ENCODE measurements around the gene COL4A4.

- TF ChIP-seq EZH2 (IDR thresholded peaks at IDR 0.05; ENCODE audit: low read depth, unreplicated experiment) (no peak), JUNB (IDR thresholded peaks at IDR 0.05; ENCODE audit: unreplicated experiment) (no peak), POLR2AphosphoS5 (IDR thresholded peaks at IDR 0.05; ENCODE audit: low read depth) (no peak)
- TF ChIP-seq, protein P1, sequence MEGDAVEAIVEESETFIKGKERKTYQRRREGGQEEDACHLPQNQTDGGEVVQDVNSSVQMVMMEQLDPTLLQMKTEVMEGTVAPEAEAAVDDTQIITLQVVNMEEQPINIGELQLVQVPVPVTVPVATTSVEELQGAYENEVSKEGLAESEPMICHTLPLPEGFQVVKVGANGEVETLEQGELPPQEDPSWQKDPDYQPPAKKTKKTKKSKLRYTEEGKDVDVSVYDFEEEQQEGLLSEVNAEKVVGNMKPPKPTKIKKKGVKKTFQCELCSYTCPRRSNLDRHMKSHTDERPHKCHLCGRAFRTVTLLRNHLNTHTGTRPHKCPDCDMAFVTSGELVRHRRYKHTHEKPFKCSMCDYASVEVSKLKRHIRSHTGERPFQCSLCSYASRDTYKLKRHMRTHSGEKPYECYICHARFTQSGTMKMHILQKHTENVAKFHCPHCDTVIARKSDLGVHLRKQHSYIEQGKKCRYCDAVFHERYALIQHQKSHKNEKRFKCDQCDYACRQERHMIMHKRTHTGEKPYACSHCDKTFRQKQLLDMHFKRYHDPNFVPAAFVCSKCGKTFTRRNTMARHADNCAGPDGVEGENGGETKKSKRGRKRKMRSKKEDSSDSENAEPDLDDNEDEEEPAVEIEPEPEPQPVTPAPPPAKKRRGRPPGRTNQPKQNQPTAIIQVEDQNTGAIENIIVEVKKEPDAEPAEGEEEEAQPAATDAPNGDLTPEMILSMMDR (conservative IDR thresholded peaks at IDR 0.05; ENCODE audit: low read depth in 2 of 2) = no peak
- TF ChIP-seq, protein P2, sequence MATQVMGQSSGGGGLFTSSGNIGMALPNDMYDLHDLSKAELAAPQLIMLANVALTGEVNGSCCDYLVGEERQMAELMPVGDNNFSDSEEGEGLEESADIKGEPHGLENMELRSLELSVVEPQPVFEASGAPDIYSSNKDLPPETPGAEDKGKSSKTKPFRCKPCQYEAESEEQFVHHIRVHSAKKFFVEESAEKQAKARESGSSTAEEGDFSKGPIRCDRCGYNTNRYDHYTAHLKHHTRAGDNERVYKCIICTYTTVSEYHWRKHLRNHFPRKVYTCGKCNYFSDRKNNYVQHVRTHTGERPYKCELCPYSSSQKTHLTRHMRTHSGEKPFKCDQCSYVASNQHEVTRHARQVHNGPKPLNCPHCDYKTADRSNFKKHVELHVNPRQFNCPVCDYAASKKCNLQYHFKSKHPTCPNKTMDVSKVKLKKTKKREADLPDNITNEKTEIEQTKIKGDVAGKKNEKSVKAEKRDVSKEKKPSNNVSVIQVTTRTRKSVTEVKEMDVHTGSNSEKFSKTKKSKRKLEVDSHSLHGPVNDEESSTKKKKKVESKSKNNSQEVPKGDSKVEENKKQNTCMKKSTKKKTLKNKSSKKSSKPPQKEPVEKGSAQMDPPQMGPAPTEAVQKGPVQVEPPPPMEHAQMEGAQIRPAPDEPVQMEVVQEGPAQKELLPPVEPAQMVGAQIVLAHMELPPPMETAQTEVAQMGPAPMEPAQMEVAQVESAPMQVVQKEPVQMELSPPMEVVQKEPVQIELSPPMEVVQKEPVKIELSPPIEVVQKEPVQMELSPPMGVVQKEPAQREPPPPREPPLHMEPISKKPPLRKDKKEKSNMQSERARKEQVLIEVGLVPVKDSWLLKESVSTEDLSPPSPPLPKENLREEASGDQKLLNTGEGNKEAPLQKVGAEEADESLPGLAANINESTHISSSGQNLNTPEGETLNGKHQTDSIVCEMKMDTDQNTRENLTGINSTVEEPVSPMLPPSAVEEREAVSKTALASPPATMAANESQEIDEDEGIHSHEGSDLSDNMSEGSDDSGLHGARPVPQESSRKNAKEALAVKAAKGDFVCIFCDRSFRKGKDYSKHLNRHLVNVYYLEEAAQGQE (IDR thresholded peaks at IDR 0.05; ENCODE audit: unreplicated experiment) = no peak
These were observed 163.9 kb downstream of the COL4A4 start for GRCh38 chr2:227000123-227000522.
